Measurements from ENCODE around the gene QRICH2. TPM values are rescaled to one million over a fixed set of nuclear protein-coding genes. Genes with fewer than 3 reads are reported as not detected.

The QRICH2 gene
- total and polyA plus RNA-seq, 10 of the 15 experiments (the other 5 are each of a cell fraction or from before 2014, with no cell fraction given) = 0.04 to 0.72 (median 0.25) TPM

- TF ChIP-seq, protein P1, sequence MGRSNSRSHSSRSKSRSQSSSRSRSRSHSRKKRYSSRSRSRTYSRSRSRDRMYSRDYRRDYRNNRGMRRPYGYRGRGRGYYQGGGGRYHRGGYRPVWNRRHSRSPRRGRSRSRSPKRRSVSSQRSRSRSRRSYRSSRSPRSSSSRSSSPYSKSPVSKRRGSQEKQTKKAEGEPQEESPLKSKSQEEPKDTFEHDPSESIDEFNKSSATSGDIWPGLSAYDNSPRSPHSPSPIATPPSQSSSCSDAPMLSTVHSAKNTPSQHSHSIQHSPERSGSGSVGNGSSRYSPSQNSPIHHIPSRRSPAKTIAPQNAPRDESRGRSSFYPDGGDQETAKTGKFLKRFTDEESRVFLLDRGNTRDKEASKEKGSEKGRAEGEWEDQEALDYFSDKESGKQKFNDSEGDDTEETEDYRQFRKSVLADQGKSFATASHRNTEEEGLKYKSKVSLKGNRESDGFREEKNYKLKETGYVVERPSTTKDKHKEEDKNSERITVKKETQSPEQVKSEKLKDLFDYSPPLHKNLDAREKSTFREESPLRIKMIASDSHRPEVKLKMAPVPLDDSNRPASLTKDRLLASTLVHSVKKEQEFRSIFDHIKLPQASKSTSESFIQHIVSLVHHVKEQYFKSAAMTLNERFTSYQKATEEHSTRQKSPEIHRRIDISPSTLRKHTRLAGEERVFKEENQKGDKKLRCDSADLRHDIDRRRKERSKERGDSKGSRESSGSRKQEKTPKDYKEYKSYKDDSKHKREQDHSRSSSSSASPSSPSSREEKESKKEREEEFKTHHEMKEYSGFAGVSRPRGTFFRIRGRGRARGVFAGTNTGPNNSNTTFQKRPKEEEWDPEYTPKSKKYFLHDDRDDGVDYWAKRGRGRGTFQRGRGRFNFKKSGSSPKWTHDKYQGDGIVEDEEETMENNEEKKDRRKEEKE (IDR thresholded peaks at IDR 0.05) = no peak
- TF ChIP-seq, protein P2, sequence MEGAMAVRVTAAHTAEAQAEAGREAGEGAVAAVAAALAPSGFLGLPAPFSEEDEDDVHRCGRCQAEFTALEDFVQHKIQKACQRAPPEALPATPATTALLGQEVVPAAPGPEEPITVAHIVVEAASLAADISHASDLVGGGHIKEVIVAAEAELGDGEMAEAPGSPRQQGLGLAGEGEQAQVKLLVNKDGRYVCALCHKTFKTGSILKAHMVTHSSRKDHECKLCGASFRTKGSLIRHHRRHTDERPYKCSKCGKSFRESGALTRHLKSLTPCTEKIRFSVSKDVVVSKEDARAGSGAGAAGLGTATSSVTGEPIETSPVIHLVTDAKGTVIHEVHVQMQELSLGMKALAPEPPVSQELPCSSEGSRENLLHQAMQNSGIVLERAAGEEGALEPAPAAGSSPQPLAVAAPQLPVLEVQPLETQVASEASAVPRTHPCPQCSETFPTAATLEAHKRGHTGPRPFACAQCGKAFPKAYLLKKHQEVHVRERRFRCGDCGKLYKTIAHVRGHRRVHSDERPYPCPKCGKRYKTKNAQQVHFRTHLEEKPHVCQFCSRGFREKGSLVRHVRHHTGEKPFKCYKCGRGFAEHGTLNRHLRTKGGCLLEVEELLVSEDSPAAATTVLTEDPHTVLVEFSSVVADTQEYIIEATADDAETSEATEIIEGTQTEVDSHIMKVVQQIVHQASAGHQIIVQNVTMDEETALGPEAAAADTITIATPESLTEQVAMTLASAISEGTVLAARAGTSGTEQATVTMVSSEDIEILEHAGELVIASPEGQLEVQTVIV (IDR thresholded peaks at IDR 0.05; ENCODE audit: borderline replicate concordance, partially characterized antibody) = no peak
- no peak for TF ChIP-seq FOXM1 (IDR thresholded peaks at IDR 0.05; ENCODE audit: low read depth, low read length)
- no peak for TF ChIP-seq RBBP5 (conservative IDR thresholded peaks at IDR 0.05)
- TF ChIP-seq, protein P3, sequence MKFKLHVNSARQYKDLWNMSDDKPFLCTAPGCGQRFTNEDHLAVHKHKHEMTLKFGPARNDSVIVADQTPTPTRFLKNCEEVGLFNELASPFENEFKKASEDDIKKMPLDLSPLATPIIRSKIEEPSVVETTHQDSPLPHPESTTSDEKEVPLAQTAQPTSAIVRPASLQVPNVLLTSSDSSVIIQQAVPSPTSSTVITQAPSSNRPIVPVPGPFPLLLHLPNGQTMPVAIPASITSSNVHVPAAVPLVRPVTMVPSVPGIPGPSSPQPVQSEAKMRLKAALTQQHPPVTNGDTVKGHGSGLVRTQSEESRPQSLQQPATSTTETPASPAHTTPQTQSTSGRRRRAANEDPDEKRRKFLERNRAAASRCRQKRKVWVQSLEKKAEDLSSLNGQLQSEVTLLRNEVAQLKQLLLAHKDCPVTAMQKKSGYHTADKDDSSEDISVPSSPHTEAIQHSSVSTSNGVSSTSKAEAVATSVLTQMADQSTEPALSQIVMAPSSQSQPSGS (IDR thresholded peaks at IDR 0.05; ENCODE audit: low read length) = no peak
These were observed 1.4 kb upstream of the QRICH2 start (continued) for GRCh38 chr17:76309461-76309860.
